ENCODE data around the gene SMARCC2.
"Not testable (repeated sequence)": the region's sequence is repeated elsewhere in the genome, so short reads cannot be mapped to it uniquely, and the experiment has no call there.

The SMARCC2 gene

GRCh38 chr12:56118688-56119357, 70.5 kb downstream of the SMARCC2 start:
- no peak for DNase-seq

GRCh38 chr12:56117778-56118687, 71.2 kb downstream of the SMARCC2 start, which contains the start of gene ZC3H10:
TSS of gene ZC3H10 (plus strand) at chr12:56118266. CDS start at chr12:56120563, 2,297 bp downstream.
- peak; percentile 95 for DNase-seq

- DNase-seq, result not testable (repeated sequence)
Observed at GRCh38 chr12:56117082-56117706, 72.1 kb downstream of the SMARCC2 start.

GRCh38 chr12:56116267-56117081, 72.8 kb downstream of the SMARCC2 start, which contains the start of gene RPL41:
TSS of gene RPL41 (plus strand) at chr12:56116633.
- peak; percentile 90 for DNase-seq

- DNase-seq, result no peak
Observed at GRCh38 chr12:56115329-56115728, 74.0 kb downstream of the SMARCC2 start.

GRCh38 chr12:56114084-56114483, 75.2 kb downstream of the SMARCC2 start:
- no peak for DNase-seq

Measured in effector CD8-positive, alpha-beta T cell (primary cell).